Gastroesophageal sphincter (tissue), 3 donors: ENCODE results near the gene NR1H2.

Experiments
- EP300 ChIP-seq: sonication (generic); formaldehyde crosslinking; IDR thresholded peaks from one replicate; pipeline ENCODE4 v1.6.1; 2017; ENCODE audit warnings: antibody characterized with exemption, mild to moderate bottlenecking
- POLR2AphosphoS5 ChIP-seq: sonication (generic); formaldehyde crosslinking; IDR thresholded peaks from one replicate; pipeline ENCODE4 v1.6.1; 2017; ENCODE audit warnings: antibody characterized with exemption
- TF ChIP-seq, protein P1 (sequence below), 4 experiments: fragments of 200-600 bp in 2 of 4; fragments of 450-650 bp in 2 of 4; sonication (generic) in 1 of 4; IDR thresholded peaks; one replicate each; pipeline ENCODE4 v1.5.1; 2017 to 2019; ENCODE audit warnings: antibody characterized with exemption in 4 of 4, mild to moderate bottlenecking in 2 of 4, moderate library complexity in 2 of 4

DNA sequence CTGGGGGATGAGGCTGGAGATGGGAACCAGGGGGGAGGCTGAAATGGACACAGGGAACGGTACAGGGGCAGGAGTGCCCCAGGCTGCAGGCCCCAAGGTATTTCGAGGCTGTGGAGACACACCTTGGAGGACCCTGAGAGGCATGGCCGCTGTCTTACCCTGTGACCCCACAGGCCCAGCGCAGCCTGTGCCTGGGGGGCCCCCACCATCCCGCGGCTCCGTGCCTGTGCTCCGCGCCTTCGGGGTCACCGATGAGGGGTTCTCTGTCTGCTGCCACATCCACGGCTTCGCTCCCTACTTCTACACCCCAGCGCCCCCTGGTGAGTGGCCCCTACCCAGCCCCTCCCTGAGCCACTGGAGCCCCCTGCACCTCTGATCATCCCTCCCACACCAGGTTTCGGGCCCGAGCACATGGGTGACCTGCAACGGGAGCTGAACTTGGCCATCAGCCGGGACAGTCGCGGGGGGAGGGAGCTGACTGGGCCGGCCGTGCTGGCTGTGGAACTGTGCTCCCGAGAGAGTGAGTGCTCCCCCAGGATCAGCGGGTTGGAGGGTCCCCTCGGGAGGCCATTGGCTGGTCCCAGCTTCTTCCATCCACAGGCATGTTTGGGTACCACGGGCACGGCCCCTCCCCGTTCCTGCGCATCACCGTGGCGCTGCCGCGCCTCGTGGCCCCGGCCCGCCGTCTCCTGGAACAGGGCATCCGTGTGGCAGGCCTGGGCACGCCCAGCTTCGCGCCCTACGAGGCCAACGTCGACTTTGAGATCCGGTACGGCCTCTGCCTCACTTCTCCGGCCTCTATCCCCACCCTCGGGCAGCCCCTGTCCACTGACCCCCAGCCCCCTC is 25.6 kb downstream of the NR1H2 start:
- TF ChIP-seq, protein P1, sequence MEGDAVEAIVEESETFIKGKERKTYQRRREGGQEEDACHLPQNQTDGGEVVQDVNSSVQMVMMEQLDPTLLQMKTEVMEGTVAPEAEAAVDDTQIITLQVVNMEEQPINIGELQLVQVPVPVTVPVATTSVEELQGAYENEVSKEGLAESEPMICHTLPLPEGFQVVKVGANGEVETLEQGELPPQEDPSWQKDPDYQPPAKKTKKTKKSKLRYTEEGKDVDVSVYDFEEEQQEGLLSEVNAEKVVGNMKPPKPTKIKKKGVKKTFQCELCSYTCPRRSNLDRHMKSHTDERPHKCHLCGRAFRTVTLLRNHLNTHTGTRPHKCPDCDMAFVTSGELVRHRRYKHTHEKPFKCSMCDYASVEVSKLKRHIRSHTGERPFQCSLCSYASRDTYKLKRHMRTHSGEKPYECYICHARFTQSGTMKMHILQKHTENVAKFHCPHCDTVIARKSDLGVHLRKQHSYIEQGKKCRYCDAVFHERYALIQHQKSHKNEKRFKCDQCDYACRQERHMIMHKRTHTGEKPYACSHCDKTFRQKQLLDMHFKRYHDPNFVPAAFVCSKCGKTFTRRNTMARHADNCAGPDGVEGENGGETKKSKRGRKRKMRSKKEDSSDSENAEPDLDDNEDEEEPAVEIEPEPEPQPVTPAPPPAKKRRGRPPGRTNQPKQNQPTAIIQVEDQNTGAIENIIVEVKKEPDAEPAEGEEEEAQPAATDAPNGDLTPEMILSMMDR (IDR thresholded peaks at IDR 0.05) = no peak
- TF ChIP-seq POLR2AphosphoS5 (no peak), EP300 (no peak)
